Neural cell (in vitro differentiated cells): ENCODE data around the gene NFYB.

Experiments used
- CTCF ChIP-seq: fragments of 450-650 bp; IDR thresholded peaks from 2 replicates; pipeline ENCODE4 v1.5.1; 2014; ENCODE audit warnings: antibody characterized with exemption, mild to moderate bottlenecking, moderate library complexity; ENCODE audit not compliant: poor library complexity, severe bottlenecking
- EP300 ChIP-seq: fragments of 450-650 bp; conservative IDR thresholded peaks from 2 replicates; pipeline ENCODE4 v1.6.1; 2014; ENCODE audit warnings: antibody characterized with exemption, mild to moderate bottlenecking, moderate library complexity; ENCODE audit not compliant: poor library complexity, severe bottlenecking
- EZH2 ChIP-seq: fragments of 200-600, 300-800 bp; shearing (Covaris generic), sonication (generic); IDR thresholded peaks from 2 replicates; pipeline ENCODE4 v1.6.1; 2014; ENCODE audit warnings: antibody characterized with exemption, low read length, borderline replicate concordance, mild to moderate bottlenecking; ENCODE audit not compliant: insufficient read depth, poor library complexity, severe bottlenecking
- MXI1 ChIP-seq: fragments of 450-650 bp; conservative IDR thresholded peaks from 2 replicates; pipeline ENCODE4 v1.6.1; 2014; ENCODE audit warnings: antibody characterized with exemption, mild to moderate bottlenecking; ENCODE audit not compliant: poor library complexity, severe bottlenecking
- POLR2AphosphoS5 ChIP-seq: IDR thresholded peaks from 2 replicates; pipeline ENCODE4 v1.6.1; 2012
- RAD21 ChIP-seq: fragments of 450-650 bp; conservative IDR thresholded peaks from 2 replicates; pipeline ENCODE4 v1.6.1; 2014; ENCODE audit warnings: antibody characterized with exemption, mild to moderate bottlenecking, moderate library complexity
- REST ChIP-seq: IDR thresholded peaks from 2 replicates; pipeline ENCODE4 v1.6.1; 2012; ENCODE audit warnings: borderline replicate concordance
- SMC3 ChIP-seq: fragments of 450-650 bp; conservative IDR thresholded peaks from 2 replicates; pipeline ENCODE4 v1.6.1; 2014; ENCODE audit warnings: antibody characterized with exemption, mild to moderate bottlenecking, moderate library complexity; ENCODE audit not compliant: poor library complexity
- TAF1 ChIP-seq: IDR thresholded peaks from 2 replicates; pipeline ENCODE4 v1.6.1; 2012; ENCODE audit warnings: low read depth

- TF ChIP-seq EP300 (no peak), CTCF (peak; percentile 85), POLR2AphosphoS5 (no peak), MXI1 (no peak), EZH2 (no peak), REST (no peak), SMC3 (peak; percentile 89), TAF1 (no peak), RAD21 (peak; percentile 79)
These were observed 29.1 kb downstream of the NFYB start for GRCh38 chr12:104108755-104109445.
